Ramos (cell line): Measurements from ENCODE around the gene ZBED4.

Source experiments
- in situ Hi-C: fragments of 300-500 bp; cut with MboI; formaldehyde crosslinking; loops from one replicate; pipeline ENCODE4 v1.14.3; 2022; ENCODE audit warnings: low sequenced_read_pairs; ENCODE audit not compliant: unreplicated experiment

ZBED4 gene

GRCh38 chr22:49826603-49827270 lies 26.9 kb upstream of the ZBED4 start:
- in situ Hi-C loops: no loop called here

DNA sequence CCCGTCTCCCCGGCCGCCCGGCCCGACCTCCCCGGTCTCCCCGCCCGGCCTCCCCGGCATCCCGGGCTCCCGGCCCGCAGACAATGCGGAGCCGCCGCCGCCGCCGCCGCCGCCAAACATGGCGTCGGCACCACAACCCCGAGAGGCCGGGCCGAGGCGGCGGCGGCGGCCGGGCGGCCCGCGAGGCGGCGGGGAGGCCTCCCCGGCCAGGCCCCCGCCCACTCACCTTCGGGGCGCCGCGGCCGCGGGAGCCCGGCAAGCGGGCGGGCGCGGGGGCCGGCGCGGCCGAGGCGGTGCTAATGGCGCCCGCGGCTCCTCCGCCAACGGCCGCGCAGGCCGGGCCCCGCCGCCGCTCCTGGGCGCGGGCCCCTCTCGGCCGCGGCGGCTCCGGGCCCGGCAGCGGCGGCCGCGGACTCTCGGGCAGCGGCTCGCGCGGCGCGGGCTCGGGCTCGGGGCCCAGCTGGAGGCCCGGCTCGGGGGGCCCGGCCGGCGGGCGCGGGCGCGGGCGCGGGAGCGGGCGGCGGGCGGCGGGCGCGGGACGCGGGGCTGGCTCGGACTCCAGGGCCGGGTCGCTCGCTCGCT lies 26.3 kb upstream of the ZBED4 start:
- in situ Hi-C loops: no loop called here

DNA sequence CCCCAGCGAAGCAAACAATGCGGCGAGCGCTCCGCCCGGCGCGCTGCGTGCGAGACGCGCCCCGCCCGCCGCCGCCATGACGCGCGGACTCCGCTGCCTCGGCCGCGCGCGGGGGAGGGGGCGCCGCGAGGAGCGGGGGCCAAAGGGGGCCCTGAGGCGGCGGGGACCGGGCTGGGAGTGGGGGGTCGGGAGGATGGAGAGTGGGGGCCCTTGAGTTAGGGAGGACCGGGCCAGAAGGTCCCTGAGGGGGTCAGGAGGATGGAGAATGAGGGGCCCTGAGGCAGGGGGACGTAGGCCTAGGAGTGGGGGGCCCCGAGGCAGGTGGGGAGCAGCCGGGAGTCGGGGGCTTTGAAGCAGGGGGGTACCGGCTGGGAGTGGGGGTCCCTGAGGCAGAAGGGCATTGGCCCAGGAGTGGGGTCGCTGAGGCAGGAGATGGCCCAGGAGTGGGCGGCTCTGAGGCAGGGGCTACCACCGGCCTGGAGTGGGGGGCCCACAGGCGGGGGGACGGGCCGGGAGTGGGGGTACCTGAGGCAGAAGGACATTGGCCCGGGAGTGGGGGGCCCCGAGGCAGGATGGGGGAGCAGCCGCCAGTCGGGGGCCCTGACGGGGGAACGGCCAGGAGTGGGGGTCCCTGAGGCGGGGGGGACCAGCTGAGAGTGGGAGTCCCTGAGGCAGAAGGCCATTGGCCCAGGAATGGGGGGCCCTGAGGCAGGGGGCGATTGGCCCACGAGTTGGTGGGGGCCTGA lies 25.6 kb upstream of the ZBED4 start, which contains the start of gene BRD1:
BRD1 (minus strand) TSS at position 21 of the 746 bp plus-strand sequence. CDS start 3,556 bp downstream, outside the sequence.
- in situ Hi-C loops: no loop called here

DNA sequence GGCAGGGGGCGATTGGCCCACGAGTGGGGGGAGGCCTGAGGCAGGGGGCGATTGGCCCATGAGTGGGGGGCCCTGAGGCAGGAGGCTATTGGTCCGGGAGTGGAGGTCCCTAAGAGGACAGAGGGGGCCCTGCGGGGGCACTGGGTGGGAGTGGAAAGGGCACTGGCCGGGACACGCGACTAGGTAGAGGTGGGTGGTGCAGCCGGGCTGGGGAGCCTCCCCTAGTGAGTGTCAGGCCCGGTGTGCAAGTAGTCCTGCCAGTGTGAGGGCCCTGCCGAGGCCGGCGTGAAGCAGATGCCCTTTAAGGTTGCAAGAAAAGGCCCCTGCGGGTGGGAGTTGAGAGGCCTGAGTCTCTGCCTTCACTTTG lies 25.1 kb upstream of the ZBED4 start:
- in situ Hi-C loops: no loop called here

GRCh38 chr22:49829044-49829853 lies 24.4 kb upstream of the ZBED4 start:
- in situ Hi-C loops: no loop called here

GRCh38 chr22:49833340-49834007 lies 20.2 kb upstream of the ZBED4 start:
- in situ Hi-C loops: no loop called here

DNA sequence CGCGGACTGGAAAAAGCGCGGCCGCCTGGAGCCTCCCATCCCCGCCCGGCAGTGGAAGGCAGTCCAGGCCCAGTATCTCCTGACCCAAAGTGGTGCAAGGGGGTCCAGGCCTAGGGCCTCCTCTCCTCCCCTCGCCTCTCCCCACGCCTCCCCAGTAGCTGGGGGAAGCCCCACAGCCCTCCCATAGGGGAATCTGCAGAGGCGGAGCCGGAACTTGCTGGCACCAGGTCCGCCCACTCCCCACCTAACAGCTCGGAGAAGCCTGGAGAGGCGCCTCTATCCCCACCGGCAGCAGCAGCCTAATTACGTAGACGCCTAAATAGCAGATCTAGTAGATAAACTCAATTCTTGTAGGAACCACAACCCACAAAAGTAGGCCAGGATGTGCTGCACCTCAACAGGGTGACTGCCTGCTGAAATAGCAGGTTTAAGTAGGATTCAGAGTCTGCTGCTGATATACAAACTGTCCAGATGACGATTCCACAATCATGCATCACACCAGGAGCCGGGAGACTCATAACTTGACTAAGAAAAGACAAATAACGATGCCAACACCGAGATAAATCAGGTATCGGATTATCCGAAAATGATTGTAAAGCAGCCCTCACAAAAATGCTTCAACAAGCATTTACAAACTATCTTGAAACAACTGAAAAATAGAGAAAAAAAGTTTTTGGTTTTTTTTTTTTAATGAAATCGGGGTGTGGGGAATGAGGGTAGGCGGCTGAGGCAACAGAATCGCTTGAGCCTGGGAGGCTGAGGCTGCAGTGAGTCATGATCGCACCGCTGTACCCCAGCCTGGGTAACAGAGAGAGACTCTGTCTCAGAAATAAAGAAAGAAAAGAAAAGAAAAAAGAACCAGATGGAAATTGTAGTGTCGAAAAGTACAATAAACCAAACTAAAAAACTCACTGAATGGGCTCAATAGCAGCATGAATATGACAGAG lies 14.6 kb upstream of the ZBED4 start:
- in situ Hi-C loops: no loop called here

DNA sequence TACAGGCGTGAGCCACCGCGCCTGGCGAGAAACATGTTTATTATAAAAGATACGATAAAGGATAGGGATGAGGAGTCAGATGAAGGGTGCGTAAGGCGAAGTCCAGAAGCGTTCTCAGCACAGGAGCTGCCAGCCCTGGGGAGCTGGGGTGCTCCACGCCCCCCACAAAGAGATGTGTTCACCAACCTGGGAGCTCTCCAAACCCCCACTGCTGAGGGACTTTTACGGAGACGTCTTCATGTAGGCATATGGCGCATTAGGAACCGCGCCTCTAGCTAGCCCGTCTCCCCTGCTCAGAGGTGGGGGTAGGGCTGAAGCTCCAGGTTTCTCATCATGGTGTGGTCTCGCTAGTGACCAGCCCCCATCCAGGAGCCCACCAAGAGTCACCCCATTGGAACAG lies 8.4 kb upstream of the ZBED4 start:
- in situ Hi-C loops: no loop called here

- in situ Hi-C loops: no loop called here
These were observed 7.8 kb upstream of the ZBED4 start for GRCh38 chr22:49845666-49846459.

DNA sequence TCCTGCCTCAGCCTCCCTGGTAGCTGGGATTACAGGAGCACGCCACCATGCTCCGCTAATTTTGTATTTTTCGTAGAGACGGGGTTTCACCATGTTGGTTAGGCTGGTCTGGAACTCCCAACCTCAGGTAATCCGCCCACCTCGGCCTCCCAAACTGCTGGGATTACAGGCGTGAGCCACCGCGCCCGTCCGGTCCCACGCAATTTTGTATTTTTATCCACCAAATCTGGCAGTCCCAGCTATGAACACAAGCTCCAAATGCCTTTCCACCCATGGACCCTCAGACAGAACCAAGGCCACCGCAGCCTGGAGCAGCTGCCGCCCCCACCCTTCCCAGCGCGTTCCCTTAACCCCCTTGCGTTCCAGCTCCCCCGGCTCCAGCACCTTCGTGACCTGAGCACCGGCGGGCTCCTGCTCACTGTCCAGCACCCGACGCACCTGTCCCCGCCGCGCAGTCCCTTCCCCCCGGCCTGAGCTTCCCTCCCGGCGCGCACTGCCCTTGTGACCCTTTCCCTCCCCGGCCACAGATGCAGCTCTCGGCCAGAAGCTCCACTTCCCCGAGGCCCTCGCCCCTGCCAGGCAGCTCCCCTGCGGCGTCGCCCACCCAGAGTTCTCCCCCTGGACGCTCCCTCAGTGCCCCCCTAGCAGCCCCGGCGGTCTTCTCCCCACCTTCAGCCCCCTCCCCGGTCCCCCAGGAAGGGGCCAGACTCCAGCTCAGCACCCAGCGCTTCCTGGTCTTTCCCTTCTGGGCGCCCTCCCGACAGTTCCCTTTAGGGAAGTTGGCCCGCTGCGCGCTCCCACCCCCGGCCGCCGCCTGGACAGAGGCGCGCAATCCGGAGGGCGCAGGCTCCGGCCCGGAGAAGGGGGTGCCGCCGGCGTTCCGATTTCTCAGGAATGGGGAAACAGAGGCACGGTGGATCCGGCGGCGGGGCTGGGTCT lies 5.6 kb upstream of the ZBED4 start:
- in situ Hi-C loops: no loop called here

- in situ Hi-C loops: no loop called here
These were observed 4.9 kb upstream of the ZBED4 start for GRCh38 chr22:49848690-49849160.

- in situ Hi-C loops: no loop called here
These were observed 4.3 kb upstream of the ZBED4 start for GRCh38 chr22:49849161-49850020.

- in situ Hi-C loops: no loop called here
These were observed 3.4 kb upstream of the ZBED4 start for GRCh38 chr22:49850021-49850911.

DNA sequence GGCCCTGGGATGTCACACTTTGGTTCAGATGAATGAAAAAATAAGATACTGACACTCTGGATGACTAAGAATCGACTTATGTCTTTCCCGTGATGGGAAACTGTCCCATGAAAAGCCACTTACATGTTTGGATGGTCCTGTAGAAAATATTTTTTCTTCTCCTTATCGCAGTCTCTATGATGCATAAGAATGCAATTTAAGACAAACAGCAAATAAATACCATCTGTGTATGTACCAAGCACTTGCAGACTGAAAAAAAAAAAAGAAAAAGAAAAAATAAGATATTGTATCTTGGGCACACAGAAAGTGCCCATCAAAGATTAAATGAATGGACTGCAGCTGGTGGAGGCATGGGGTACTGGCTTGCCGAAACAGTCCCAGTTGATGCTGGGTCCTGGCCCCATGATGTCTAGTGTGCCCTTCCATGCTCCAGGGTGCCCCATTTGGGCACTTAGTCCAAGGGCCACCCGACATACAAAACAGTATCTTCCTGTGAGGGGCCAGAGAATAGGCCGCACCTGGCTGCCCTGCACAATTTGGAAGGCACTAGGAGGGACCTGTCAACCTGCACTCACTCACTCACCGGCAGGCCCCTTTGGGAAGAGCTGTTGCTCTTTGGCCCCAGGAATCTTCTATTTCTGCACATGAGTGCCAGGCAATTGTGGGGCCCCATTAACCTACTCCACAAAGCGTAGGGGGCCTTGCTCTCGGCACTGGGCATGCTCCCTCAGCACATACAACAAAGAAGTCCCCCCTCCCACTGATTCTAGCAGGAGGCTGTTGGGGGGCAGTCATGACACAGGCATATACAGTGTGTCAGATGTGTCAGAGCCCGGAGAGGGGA lies 2.5 kb upstream of the ZBED4 start:
- in situ Hi-C loops: no loop called here
